Left lung (tissue), 10 donors: Measurements from ENCODE around the gene SLC45A2. TPM values are rescaled to one million over a fixed set of nuclear protein-coding genes. Genes with fewer than 3 reads are reported as not detected.
A peak's percentile ranks its signal among the peaks of the same experiment; 100 is the strongest.

Experiments used
- ATAC-seq: fragments of 200-7000 bp; cut with Tn5 transposase; one replicate; pipeline ENCODE4 v1.9.1; 2020; ENCODE audit warnings: moderate library complexity
- DNase-seq, 4 donors: peaks; one replicate each; pipeline ENCODE4 v3.0.0-alpha.2; 2013 to 2020
- H3K27ac ChIP-seq, 2 donors: fragments of 200-600 bp; sonication (generic) in 1 of 2; one replicate each; pipeline versions ENCODE4 v1.5.0 to v1.8.0; 2020 to 2021
- H3K27me3 ChIP-seq, 2 donors: fragments of 200-600 bp; sonication (generic) in 1 of 2; one replicate each; pipeline versions ENCODE4 v1.5.0 to v1.8.0; 2020 to 2021
- H3K36me3 ChIP-seq, 2 donors: fragments of 200-600 bp; sonication (generic) in 1 of 2; one replicate each; pipeline versions ENCODE4 v1.5.0 to v1.8.0; 2020 to 2021
- H3K4me1 ChIP-seq, 2 donors: fragments of 200-600 bp; one replicate each; pipeline ENCODE4 v1.8.0; 2021
- H3K4me3 ChIP-seq, 2 donors: fragments of 200-600 bp; sonication (generic) in 1 of 2; one replicate each; pipeline versions ENCODE4 v1.5.0 to v1.8.0; 2020 to 2021; ENCODE audit warnings: mild to moderate bottlenecking in 1 of 2
- H3K9me3 ChIP-seq, 2 donors: fragments of 200-600 bp; sonication (generic) in 1 of 2; one replicate each; pipeline versions ENCODE4 v1.5.0 to v1.8.0; 2020 to 2021
- CTCF ChIP-seq, 2 donors: fragments of 200-600 bp; sonication (generic) in 1 of 2; IDR thresholded peaks; one replicate each; pipeline versions ENCODE4 v1.5.0 to v1.8.0; 2021; ENCODE audit warnings: antibody characterized with exemption in 2 of 2
- intact Hi-C, 2 donors: fragments of 100-400 bp; cut with DNase I; formaldehyde crosslinking; loops; one replicate each; pipeline versions ENCODE4 v1.11.2 to v1.14.2; 2022
- polyA plus RNA-seq, 6 donors: library from polyadenylated mRNA; unstranded; fragments of 120-200 nt; gene quantifications; one replicate each; pipeline ENCODE4 v1.2.1, GENCODE V29; 2013; ENCODE audit not compliant: insufficient read length in 6 of 6
- total RNA-seq, 2 donors: library from RNA; stranded (reverse); fragmentation: NEBNext Ultra II Directional; extraction: Animal tissue kit (Norgen Biotek cat#: 25700); gene quantifications; one replicate each; pipeline ENCODE4 v1.2.1, GENCODE V29; 2021
- donor health status: DM: no; HTN: yes; CAD: no.
- donor health status: DM: no; HTN: no; CAD: no.

SLC45A2 gene
- total and polyA plus RNA-seq, 8 donors = 0.08 to 0.42 (median 0.12) TPM; not detected in 3

GRCh38 chr5:34026089-34026761 lies 41.7 kb upstream of the SLC45A2 start:
- Histone ChIP-seq H3K27me3 (no peaks in the 10 kb centered on the region), H3K9me3 (no peaks in the 10 kb centered on the region), H3K4me3 (no peak overlapping the region), H3K4me1 (no peaks in the 10 kb centered on the region), H3K36me3 (no peaks in the 10 kb centered on the region), H3K27ac (no peak overlapping the region)
- no peak for DNase-seq
- no peak for TF ChIP-seq CTCF (IDR thresholded peaks at IDR 0.05)
- ATAC-seq = no peak
- intact Hi-C loops = no loop called here

GRCh38 chr5:34022121-34022705 lies 37.7 kb upstream of the SLC45A2 start:
- no peak overlapping the region for H3K4me3 ChIP-seq
- TF ChIP-seq CTCF (IDR thresholded peaks at IDR 0.05) = no peak
- DNase-seq (no peak), ATAC-seq (no peak)
- H3K36me3 ChIP-seq = peaks cover 0 to 8% of the 10 kb centered on the region in 2 donors
- no peaks in the 10 kb centered on the region for H3K27me3 ChIP-seq
- H3K4me1 ChIP-seq = no peaks in the 10 kb centered on the region
- peak overlapping the region in 1 of 2 donors; percentile 66 for H3K27ac ChIP-seq
- intact Hi-C loops = no loop called here
- no peaks in the 10 kb centered on the region for H3K9me3 ChIP-seq

GRCh38 chr5:34021334-34021733 lies 36.8 kb upstream of the SLC45A2 start:
- DNase-seq (no peak), ATAC-seq (no peak)
- H3K9me3 ChIP-seq = no peaks in the 10 kb centered on the region
- H3K4me3 ChIP-seq = no peak overlapping the region
- H3K27ac ChIP-seq = peak overlapping the region in 1 of 2 donors; percentile 66
- peaks cover 0 to 8% of the 10 kb centered on the region in 2 donors for H3K36me3 ChIP-seq
- H3K27me3 ChIP-seq = no peaks in the 10 kb centered on the region
- H3K4me1 ChIP-seq = no peaks in the 10 kb centered on the region
- intact Hi-C loops = no loop called here
- TF ChIP-seq CTCF (IDR thresholded peaks at IDR 0.05) = no peak

- intact Hi-C loops = no loop called here
- no peak for DNase-seq
- Histone ChIP-seq H3K4me1 (no peaks in the 10 kb centered on the region), H3K9me3 (no peaks in the 10 kb centered on the region), H3K36me3 (peaks cover 0 to 8% of the 10 kb centered on the region in 2 donors), H3K27me3 (no peaks in the 10 kb centered on the region), H3K4me3 (no peak overlapping the region), H3K27ac (no peak overlapping the region)
- TF ChIP-seq CTCF (IDR thresholded peaks at IDR 0.05) = no peak
- no peak for ATAC-seq
Measured at GRCh38 chr5:34020726-34021125, 36.2 kb upstream of the SLC45A2 start.

- Histone ChIP-seq H3K9me3 (no peaks in the 10 kb centered on the region), H3K4me3 (no peak overlapping the region), H3K4me1 (no peaks in the 10 kb centered on the region), H3K27me3 (no peaks in the 10 kb centered on the region), H3K36me3 (peaks cover 0 to 8% of the 10 kb centered on the region in 2 donors), H3K27ac (no peak overlapping the region)
- TF ChIP-seq CTCF (IDR thresholded peaks at IDR 0.05) = no peak
- ATAC-seq = no peak
- intact Hi-C loops = no loop called here
- DNase-seq = no peak
Measured at GRCh38 chr5:34017254-34017653, 32.8 kb upstream of the SLC45A2 start.
